ENCODE measurements around the gene APOBEC3B. TPM values are rescaled to one million over a fixed set of nuclear protein-coding genes. Genes with fewer than 3 reads are reported as not detected.
"Not testable (repeated sequence)": the region's sequence is repeated elsewhere in the genome, so short reads cannot be mapped to it uniquely, and the experiment has no call there.

APOBEC3B gene
- total RNA-seq, 4 donors from 2014 or later = not detected

DNA sequence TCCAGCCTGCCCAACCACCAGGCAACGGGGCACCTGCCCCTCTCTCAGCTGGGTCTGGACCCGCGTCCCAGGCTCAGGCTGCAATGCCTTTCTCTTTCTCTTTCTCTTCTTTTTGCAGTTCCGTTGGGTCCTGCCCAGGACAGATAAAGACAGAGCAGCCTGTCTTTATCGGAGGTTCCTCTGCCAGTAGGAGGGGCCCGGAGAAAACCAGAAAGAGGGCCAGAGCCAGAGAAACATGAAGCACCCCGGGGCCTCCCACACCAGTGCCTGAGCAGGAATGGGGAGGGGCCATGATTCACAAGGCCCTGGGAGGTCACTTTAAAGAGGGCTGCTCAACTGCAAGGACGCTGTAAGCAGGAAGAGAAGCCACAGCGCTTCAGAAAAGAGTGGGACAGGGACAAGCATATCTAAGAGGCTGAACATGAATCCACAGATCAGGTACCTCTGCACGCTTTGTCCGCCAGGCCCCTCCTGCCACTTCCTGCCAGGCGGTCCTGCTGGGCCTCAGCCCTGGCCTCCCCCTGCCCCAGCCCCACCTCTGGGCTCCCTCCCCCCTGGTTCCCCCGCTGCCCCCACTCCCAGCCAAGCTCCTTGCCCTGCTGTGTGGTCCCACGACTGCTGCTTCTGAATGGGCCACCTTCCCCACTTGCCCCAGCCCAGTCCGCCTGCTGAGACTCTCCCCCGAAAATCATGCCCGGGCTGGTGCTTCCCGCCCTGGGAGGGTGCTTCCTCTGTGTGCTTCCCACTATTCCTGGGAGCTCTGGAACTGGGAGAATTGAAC, 32.0 kb downstream of the APOBEC3B start, which contains the start of gene APOBEC3C:
Gene APOBEC3C, plus strand, starts transcription at position 316 of the 781 bp plus-strand sequence. Its CDS starts 106 bp downstream, at position 422.
- no peak for TF ChIP-seq EP300 (IDR thresholded peaks at IDR 0.05)
- peak in 1 of 4 experiments; percentile 7 for TF ChIP-seq CTCF (IDR thresholded peaks at IDR 0.05)
- peak; percentile 34 for TF ChIP-seq POLR2AphosphoS5 (IDR thresholded peaks at IDR 0.05)
- Histone ChIP-seq H3K36me3 (peaks cover 0 to 12% of the 10 kb centered on the region in 2 donors), H3K27ac (peak within 1 kb of the TSS; percentile 70 to 87 (median 80)), H3K27me3 (no peaks in the 10 kb centered on the region), H3K4me1 (peaks cover 0 to 21% (median 9%) of the 10 kb centered on the region in 3 donors), H3K9me3 (no peaks in the 10 kb centered on the region), H3K4me3 (peak within 1 kb of the TSS; percentile 39 to 58)
- 0% methylated on average over 3 to 8 of the region's 18 CpGs for WGBS, 2 donors (ENCODE audit: low coverage in 1 of 2)
- ATAC-seq = peak; percentile 96

DNA sequence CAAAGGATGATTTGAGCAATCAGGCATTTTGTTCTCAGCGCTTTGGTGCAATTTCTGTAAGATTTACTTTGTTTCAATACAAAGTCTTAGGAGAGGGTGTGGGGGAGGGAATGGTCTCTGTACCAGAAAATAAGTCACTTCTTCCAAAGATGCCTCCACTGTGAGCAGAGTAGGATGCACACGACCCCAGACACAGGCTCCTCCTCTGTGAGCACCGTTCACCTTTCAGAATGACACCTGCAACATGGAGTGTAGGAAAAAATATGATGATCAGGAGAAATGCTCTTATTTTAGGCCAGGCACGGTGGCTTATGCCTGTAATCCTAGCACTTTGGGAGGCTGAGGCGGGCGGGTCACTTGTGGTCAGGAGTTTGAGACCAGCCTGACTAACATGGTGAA, 32.6 kb downstream of the APOBEC3B start:
- not testable (repeated sequence) for ATAC-seq, H3K27me3 ChIP-seq, H3K9me3 ChIP-seq
- H3K4me1 ChIP-seq = peaks cover 0 to 21% (median 9%) of the 10 kb centered on the region in 3 donors
- peaks cover 0 to 12% of the 10 kb centered on the region in 2 donors for H3K36me3 ChIP-seq
- peak overlapping the region; percentile 39 to 58 for H3K4me3 ChIP-seq
- 21 to 40% methylated on average over 4 to 5 of the region's 6 CpGs for WGBS, 2 donors (ENCODE audit: low coverage in 1 of 2)
- H3K27ac ChIP-seq = peak overlapping the region; percentile 70 to 87 (median 80)

- WGBS, 2 donors (ENCODE audit: low coverage in 1 of 2) = 92 to 100% methylated on average over 1 to 4 of the region's 13 CpGs
- Histone ChIP-seq H3K36me3 (peaks cover 0 to 12% of the 10 kb centered on the region in 2 donors), H3K4me1 (peaks cover 0 to 34% (median 9%) of the 10 kb centered on the region in 3 donors), H3K27me3 (no peaks in the 10 kb centered on the region), H3K27ac (no peak overlapping the region), H3K4me3 (no peak overlapping the region), H3K9me3 (no peaks in the 10 kb centered on the region)
- no peak for TF ChIP-seq CTCF (IDR thresholded peaks at IDR 0.05)
- TF ChIP-seq EP300 (IDR thresholded peaks at IDR 0.05) = no peak
- no peak for TF ChIP-seq POLR2AphosphoS5 (IDR thresholded peaks at IDR 0.05)
- TF ChIP-seq POLR2A (IDR thresholded peaks at IDR 0.05) = no peak
- ATAC-seq = no peak
These were observed 34.4 kb downstream of the APOBEC3B start for GRCh38 chr22:39016592-39016991.

GRCh38 chr22:39017596-39018365, 35.6 kb downstream of the APOBEC3B start:
- WGBS, 2 donors (ENCODE audit: low coverage in 1 of 2) = 70 to 84% methylated on average over 5 to 10 of the region's 18 CpGs
- ATAC-seq = no peak
- Histone ChIP-seq H3K36me3 (peaks cover 0 to 12% of the 10 kb centered on the region in 2 donors), H3K4me1 (peaks cover 0 to 44% (median 9%) of the 10 kb centered on the region in 3 donors), H3K9me3 (no peaks in the 10 kb centered on the region), H3K27me3 (no peaks in the 10 kb centered on the region), H3K4me3 (no peak overlapping the region), H3K27ac (no peak overlapping the region)
- no peak for TF ChIP-seq EP300 (IDR thresholded peaks at IDR 0.05)
- TF ChIP-seq CTCF (IDR thresholded peaks at IDR 0.05) = no peak

- peaks cover 0 to 27% (median 3%) of the 10 kb centered on the region in 3 donors for H3K4me1 ChIP-seq
- peaks cover 0 to 29% of the 10 kb centered on the region in 2 donors for H3K36me3 ChIP-seq
- not testable (repeated sequence) for H3K9me3 ChIP-seq, H3K27me3 ChIP-seq, ATAC-seq
- H3K27ac ChIP-seq = peak overlapping the region in 3 of 4 donors; percentile 68 to 77 (median 76)
- peak overlapping the region in 1 of 2 donors; percentile 47 for H3K4me3 ChIP-seq
- WGBS, 2 donors (ENCODE audit: low coverage in 1 of 2) = 69% methylated on average over 5 of the region's 15 CpGs; no CpG with 5 or more reads in 1 of the 2 donors
These were observed 38.0 kb downstream of the APOBEC3B start for GRCh38 chr22:39020021-39020651.
